Measurements from ENCODE around the gene HOXA13.

Gene HOXA13

DNA sequence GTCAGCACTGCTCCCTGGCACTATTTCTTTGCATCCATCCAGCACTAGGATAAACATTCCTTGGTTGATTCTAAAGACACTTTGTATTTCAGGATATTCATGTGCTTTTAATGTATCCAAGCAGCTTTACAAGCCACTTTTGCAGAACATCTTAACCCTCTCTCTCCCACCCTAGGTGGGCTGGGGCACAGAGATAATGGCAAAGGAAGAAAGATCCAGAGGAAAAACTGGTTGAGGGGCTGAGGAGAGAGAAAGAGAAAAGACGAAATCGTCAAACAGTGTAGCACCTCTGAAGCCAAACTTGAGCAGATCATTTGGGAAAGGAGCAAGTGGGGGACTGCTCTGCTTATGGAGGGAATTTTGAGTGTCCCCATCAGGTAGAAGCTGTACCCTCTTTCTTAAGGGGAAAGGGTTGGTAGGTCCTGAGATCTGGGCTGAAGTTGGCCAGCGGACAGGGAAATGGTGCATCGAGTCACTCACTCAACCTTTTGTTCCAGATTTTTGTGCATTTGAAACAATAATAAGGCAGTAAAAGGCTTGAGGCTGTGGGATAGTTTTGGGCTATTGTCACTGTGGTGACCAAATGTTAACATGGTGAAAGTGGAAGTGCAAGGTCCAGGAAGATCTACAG lies 4.2 kb upstream of the HOXA13 start:
- TF ChIP-seq, protein P1, sequence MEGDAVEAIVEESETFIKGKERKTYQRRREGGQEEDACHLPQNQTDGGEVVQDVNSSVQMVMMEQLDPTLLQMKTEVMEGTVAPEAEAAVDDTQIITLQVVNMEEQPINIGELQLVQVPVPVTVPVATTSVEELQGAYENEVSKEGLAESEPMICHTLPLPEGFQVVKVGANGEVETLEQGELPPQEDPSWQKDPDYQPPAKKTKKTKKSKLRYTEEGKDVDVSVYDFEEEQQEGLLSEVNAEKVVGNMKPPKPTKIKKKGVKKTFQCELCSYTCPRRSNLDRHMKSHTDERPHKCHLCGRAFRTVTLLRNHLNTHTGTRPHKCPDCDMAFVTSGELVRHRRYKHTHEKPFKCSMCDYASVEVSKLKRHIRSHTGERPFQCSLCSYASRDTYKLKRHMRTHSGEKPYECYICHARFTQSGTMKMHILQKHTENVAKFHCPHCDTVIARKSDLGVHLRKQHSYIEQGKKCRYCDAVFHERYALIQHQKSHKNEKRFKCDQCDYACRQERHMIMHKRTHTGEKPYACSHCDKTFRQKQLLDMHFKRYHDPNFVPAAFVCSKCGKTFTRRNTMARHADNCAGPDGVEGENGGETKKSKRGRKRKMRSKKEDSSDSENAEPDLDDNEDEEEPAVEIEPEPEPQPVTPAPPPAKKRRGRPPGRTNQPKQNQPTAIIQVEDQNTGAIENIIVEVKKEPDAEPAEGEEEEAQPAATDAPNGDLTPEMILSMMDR (IDR thresholded peaks at IDR 0.05; ENCODE audit: low read depth, low read length), result no peak

DNA sequence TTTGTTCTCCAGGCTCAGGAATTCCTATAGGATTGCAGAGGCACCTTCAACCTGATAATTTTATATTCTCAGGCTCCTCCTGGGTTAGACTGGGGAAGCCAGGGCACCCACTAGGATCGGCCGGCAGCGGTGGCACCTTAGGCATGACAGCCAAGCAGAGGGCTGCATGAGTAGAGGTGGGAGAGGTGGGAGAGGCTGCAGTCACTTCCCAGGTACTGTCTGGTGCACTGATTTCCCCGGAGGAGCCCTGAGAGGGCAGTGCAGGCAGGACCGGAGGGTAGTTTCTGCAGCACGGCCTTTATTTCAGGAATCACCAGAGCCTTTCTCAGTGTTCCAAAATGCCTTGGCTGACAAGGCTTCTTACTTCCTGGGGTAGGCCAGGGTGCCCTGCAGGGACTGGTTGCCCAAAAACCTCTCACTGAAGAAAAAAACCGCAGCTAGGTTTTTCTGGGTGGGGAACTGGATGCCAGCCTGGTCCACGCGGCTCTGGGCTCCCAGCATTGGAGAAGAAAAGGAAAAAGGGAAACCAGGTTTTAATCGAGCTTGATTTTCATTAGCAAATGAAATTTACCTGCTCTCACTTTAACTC lies 3.6 kb upstream of the HOXA13 start:
- no peak for DNase-seq (ENCODE audit: extremely low read depth, low read depth)
- TF ChIP-seq, protein P1 (IDR thresholded peaks at IDR 0.05; ENCODE audit: low read depth, low read length), result no peak

More for the DNA sequence above, 4.2 kb upstream of the HOXA13 start:
- no peak for DNase-seq (ENCODE audit: extremely low read depth, low read depth)

DNA sequence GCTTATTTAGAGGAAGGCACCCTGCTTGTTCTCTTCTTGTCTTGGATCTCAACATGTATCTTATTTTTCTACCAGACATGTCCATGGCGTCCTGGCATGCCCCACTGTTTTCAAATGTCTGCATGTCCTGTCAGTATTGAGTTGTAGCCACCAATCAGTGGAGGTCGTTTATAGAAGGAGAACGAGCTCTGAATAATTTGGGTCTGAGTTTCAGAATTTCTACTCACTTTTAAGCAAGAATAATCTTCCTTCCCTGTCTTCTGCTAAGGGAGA lies 2.9 kb upstream of the HOXA13 start:
- TF ChIP-seq, protein P1 (IDR thresholded peaks at IDR 0.05; ENCODE audit: low read depth, low read length), result no peak
- no peak for DNase-seq (ENCODE audit: extremely low read depth, low read depth)

DNA sequence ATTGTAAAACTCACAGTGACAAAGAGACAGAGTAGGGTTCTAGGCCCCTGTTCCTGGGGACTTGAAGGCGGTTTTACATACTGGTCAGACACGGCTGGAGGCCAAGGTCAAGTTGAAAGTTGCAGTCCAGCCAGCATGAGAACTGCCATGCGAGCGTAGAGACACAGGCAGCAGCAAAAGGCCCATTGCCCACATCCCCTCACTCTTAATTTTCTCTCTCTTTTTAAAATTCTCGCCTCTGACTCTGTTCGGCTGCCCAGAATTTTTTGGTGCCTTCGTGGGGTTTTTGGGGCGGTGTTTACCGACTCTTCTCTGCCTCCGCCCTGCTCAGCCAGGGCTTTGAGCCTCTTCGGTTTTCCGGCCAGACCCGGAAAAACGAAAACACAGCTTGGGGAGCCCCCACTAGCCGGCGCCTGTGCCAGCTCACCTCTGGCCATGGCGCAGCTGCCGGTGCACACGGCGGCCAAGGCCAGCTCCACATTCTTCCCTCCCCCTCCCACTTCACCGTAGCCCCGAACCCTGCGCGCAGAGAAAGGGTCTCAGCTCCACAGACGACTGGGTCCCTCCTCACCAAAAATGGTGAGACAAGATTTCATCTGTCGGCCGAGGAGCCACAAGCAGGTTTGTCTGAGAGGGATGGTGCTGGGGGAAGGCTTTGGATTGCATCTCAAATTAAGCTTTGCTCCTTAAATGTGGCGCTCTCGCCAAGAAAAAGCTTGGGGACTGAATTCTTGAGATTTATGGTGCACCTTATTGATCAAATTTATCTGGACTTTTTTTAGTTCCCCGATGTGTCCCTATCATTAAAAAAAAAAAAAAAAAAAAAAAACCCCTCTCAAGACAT lies 2.3 kb upstream of the HOXA13 start:
- TF ChIP-seq, protein P1 (IDR thresholded peaks at IDR 0.05; ENCODE audit: low read depth, low read length), result no peak
- DNase-seq (ENCODE audit: extremely low read depth, low read depth), result no peak

- no peak for DNase-seq (ENCODE audit: extremely low read depth, low read depth)
- TF ChIP-seq, protein P1 (IDR thresholded peaks at IDR 0.05; ENCODE audit: low read depth, low read length), result no peak
These were observed 1.7 kb upstream of the HOXA13 start for GRCh38 chr7:27201580-27202017.

DNA sequence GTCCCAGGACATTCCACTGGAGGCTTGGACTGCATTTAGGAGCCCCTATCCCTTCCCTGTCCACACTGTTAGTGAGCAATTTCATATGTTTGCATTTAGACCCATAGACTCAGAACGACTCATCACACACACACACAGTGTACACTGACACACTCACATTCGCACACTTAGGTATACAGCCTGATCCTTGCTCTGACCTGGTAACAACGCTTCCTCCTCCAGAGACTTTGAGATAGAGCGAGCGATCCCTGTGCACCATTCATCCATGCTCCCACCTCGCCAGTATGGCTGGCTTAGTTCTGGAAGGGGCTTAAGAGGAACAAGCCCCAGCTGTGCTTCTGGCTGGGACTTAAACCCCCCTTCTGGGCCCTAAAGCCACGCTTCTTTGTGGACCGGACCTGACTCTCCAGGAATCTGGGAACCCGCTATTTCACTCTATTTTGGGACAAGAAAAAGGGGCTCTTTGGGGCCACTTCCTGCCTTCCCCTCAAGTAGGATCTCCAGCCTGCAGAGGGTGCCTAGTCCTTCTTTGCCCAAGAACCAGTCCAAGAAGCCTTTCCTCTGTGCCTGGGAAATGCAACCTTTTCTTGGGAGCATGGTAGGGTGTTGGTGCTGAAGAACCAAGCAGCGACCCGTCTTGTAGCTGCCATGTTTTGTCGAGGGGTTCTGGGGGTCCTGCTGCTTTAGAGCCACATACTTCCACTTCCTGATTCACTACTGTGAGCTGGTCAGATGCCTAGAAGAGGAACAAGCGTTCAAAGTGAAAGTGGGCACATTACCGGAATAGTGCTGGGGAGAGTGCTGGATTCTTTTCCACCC lies 1.1 kb upstream of the HOXA13 start:
- TF ChIP-seq, protein P1 (IDR thresholded peaks at IDR 0.05; ENCODE audit: low read depth, low read length), result no peak; the same call in 1 of the 2 replicates
- DNase-seq (ENCODE audit: extremely low read depth, low read depth), result no peak
